Measurements from ENCODE around the gene GOLGA2. TPM values are rescaled to one million over a fixed set of nuclear protein-coding genes. Genes with fewer than 3 reads are reported as not detected.
A peak's percentile ranks its signal among the peaks of the same experiment; 100 is the strongest.

Gene GOLGA2
- total and polyA plus RNA-seq, 12 donors: 35.8 to 221 (median 85.6) TPM

GRCh38 chr9:128317629-128318028, 41.8 kb upstream of the GOLGA2 start:
- H3K27me3 ChIP-seq: no peaks in the 10 kb centered on the region
- H3K4me1 ChIP-seq (replicated peaks in 1 of 2): peaks cover 7 to 9% of the 10 kb centered on the region in 2 donors
- no peaks in the 10 kb centered on the region for H3K9me3 ChIP-seq (replicated peaks in 1 of 3)
- no peak for TF ChIP-seq POLR2A (IDR thresholded peaks at IDR 0.05)
- TF ChIP-seq CTCF (IDR thresholded peaks at IDR 0.05): no peak
- 85 to 87% (median 86%) methylated on average over 2 of the region's 2 CpGs for WGBS, 4 donors
- intact Hi-C loops (cut with DNase I): no loop called here
- peaks cover 0 to 48% of the 10 kb centered on the region in 2 donors for H3K36me3 ChIP-seq (replicated peaks in 1 of 2)
- H3K4me3 ChIP-seq: no peak overlapping the region
- H3K27ac ChIP-seq: no peak overlapping the region
- DNase-seq: no peak

- H3K4me1 ChIP-seq (replicated peaks in 1 of 2): peaks cover 2 to 4% of the 10 kb centered on the region in 2 donors
- no peak overlapping the region for H3K4me3 ChIP-seq
- H3K27ac ChIP-seq: no peak overlapping the region
- peak in 1 of 7 donors; percentile 60 for DNase-seq
- 67 to 86% (median 74%) methylated on average over 7 to 9 of the region's 9 CpGs for WGBS, 4 donors
- no peaks in the 10 kb centered on the region for H3K27me3 ChIP-seq
- intact Hi-C loops (cut with DNase I): no loop called here
- peaks cover 0 to 49% of the 10 kb centered on the region in 2 donors for H3K36me3 ChIP-seq (replicated peaks in 1 of 2)
- TF ChIP-seq CTCF (IDR thresholded peaks at IDR 0.05) (no peak), POLR2A (IDR thresholded peaks at IDR 0.05) (no peak)
- H3K9me3 ChIP-seq (replicated peaks in 1 of 3): no peaks in the 10 kb centered on the region
These were observed 40.6 kb upstream of the GOLGA2 start for GRCh38 chr9:128316421-128316820.

DNA sequence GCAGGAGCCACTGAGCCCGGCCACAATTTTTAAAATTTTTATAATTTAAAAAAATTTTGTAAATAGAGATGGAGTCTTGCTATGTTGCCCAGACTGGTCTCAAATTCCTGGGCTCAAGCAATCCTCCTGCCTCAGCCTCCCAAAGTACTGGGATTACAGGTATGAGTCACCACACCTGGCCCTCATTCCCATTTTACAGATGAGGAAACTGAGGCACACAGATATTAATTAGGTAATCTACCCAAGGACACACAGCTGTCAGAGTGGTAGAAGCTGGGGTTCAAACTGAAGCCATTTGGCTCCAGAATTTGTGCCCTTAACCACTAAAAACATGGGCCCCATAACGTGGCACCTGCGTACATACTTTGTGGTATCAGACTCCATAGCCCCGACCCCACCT, 38.9 kb upstream of the GOLGA2 start:
- intact Hi-C loops (cut with DNase I): no loop called here
- H3K27me3 ChIP-seq: no peaks in the 10 kb centered on the region
- WGBS, 4 donors: 90 to 97% (median 92%) methylated on average over 4 of the region's 4 CpGs
- H3K27ac ChIP-seq: no peak overlapping the region
- H3K4me3 ChIP-seq: no peak overlapping the region
- no peaks in the 10 kb centered on the region for H3K4me1 ChIP-seq (replicated peaks in 1 of 2)
- DNase-seq: no peak
- no peaks in the 10 kb centered on the region for H3K9me3 ChIP-seq (replicated peaks in 1 of 3)
- peaks cover 0 to 67% of the 10 kb centered on the region in 2 donors for H3K36me3 ChIP-seq (replicated peaks in 1 of 2)
- TF ChIP-seq POLR2A (IDR thresholded peaks at IDR 0.05) (no peak), CTCF (IDR thresholded peaks at IDR 0.05) (no peak)

DNA sequence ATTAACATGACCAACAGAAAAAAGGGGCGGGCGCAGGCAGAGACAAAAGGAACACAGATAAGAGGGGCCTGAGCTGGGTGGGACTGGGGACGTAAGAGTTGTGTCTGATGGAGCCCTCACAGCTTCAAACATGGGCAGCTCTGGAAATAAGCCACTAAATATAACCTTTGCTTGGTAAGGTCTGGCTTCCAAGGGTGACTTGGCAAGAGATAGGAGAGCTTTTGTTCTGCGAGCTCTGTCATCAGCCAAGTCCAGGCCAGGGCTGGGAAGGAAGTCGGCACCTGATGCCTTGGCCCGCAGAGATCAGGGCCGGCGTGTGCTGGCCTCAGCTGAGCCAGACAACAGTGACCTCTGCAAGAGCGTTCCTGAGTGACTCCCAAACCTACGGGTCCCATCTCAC, 34.7 kb upstream of the GOLGA2 start:
- Histone ChIP-seq H3K9me3 (replicated peaks in 1 of 3) (no peaks in the 10 kb centered on the region), H3K4me1 (replicated peaks in 1 of 2) (peaks cover 0 to 5% of the 10 kb centered on the region in 2 donors), H3K27ac (peak overlapping the region in 1 of 5 donors; percentile 40), H3K4me3 (no peak overlapping the region), H3K36me3 (replicated peaks in 1 of 2) (peaks cover 0 to 46% of the 10 kb centered on the region in 2 donors), H3K27me3 (no peaks in the 10 kb centered on the region)
- TF ChIP-seq CTCF (IDR thresholded peaks at IDR 0.05): no peak
- no peak for TF ChIP-seq POLR2A (IDR thresholded peaks at IDR 0.05)
- DNase-seq: no peak
- intact Hi-C loops (cut with DNase I): no loop called here
- WGBS, 4 donors: 70 to 86% (median 79%) methylated on average over 3 to 10 of the region's 10 CpGs
